ENCODE measurements around the gene C2orf49.
A peak's percentile ranks its signal among the peaks of the same experiment; 100 is the strongest.

The C2orf49 gene

GRCh38 chr2:105377871-105378270 is 40.5 kb downstream of the C2orf49 start:
- ATAC-seq: peak; percentile 42; the same call in 2 of the 3 replicates

GRCh38 chr2:105378276-105378840 is 41.0 kb downstream of the C2orf49 start:
- TF ChIP-seq ISL1 (CRISPR knock-in tag; IDR thresholded peaks at IDR 0.05) (no peak), ZNF70 (CRISPR knock-in tag; IDR thresholded peaks at IDR 0.05) (no peak), ZFP3 (CRISPR knock-in tag; IDR thresholded peaks at IDR 0.05) (no peak), RARB (CRISPR knock-in tag; IDR thresholded peaks at IDR 0.05) (no peak), CREB5 (CRISPR knock-in tag; IDR thresholded peaks at IDR 0.05; ENCODE audit: low read depth) (no peak), OSR1 (CRISPR knock-in tag; IDR thresholded peaks at IDR 0.05) (no peak), SNAI2 (CRISPR knock-in tag; IDR thresholded peaks at IDR 0.05) (no peak)
- no peak for ATAC-seq

More at GRCh38 chr2:105377871-105378270, 40.5 kb downstream of the C2orf49 start:
- TF ChIP-seq CSRNP3 (CRISPR knock-in tag; IDR thresholded peaks at IDR 0.05): no peak
- TF ChIP-seq ZNF8 (CRISPR knock-in tag; IDR thresholded peaks at IDR 0.05): no peak
- no peak for TF ChIP-seq ZFP3 (CRISPR knock-in tag; IDR thresholded peaks at IDR 0.05)
- no peak for TF ChIP-seq ZNF70 (CRISPR knock-in tag; IDR thresholded peaks at IDR 0.05)
- no peak for TF ChIP-seq CSDC2 (CRISPR knock-in tag; IDR thresholded peaks at IDR 0.05)
- TF ChIP-seq PATZ1 (CRISPR knock-in tag; IDR thresholded peaks at IDR 0.05; ENCODE audit: borderline replicate concordance): no peak
- TF ChIP-seq ZNF565 (CRISPR knock-in tag; conservative IDR thresholded peaks at IDR 0.05; ENCODE audit: low read depth): no peak
- no peak for TF ChIP-seq POU6F1 (CRISPR knock-in tag; IDR thresholded peaks at IDR 0.05; ENCODE audit: borderline replicate concordance, low read depth)
- TF ChIP-seq TOX (CRISPR knock-in tag; IDR thresholded peaks at IDR 0.05; ENCODE audit: borderline replicate concordance): no peak
- TF ChIP-seq TSHZ2 (CRISPR knock-in tag; IDR thresholded peaks at IDR 0.05): no peak
- TF ChIP-seq TCF4 (CRISPR knock-in tag; IDR thresholded peaks at IDR 0.05; ENCODE audit: borderline replicate concordance): no peak
- no peak for TF ChIP-seq ARNTL (CRISPR knock-in tag; IDR thresholded peaks at IDR 0.05; ENCODE audit: borderline replicate concordance, low read depth)
- TF ChIP-seq RARB (CRISPR knock-in tag; IDR thresholded peaks at IDR 0.05): no peak
- no peak for TF ChIP-seq ZFP30 (CRISPR knock-in tag; IDR thresholded peaks at IDR 0.05)
- TF ChIP-seq ESRRG (CRISPR knock-in tag; IDR thresholded peaks at IDR 0.05): no peak
- no peak for TF ChIP-seq PPARA (CRISPR knock-in tag; IDR thresholded peaks at IDR 0.05; ENCODE audit: borderline replicate concordance)
- no peak for TF ChIP-seq SNAI2 (CRISPR knock-in tag; IDR thresholded peaks at IDR 0.05)
- no peak for TF ChIP-seq GLIS3 (CRISPR knock-in tag; IDR thresholded peaks at IDR 0.05)
- TF ChIP-seq CREB5 (CRISPR knock-in tag; IDR thresholded peaks at IDR 0.05; ENCODE audit: low read depth): no peak

All from SK-N-SH treated with all-trans-retinoic acid at 6 μM for 48 hours (cell line).